Esophagus squamous epithelium (tissue), 5 donors: ENCODE measurements around the gene MC3R. TPM values are rescaled to one million over a fixed set of nuclear protein-coding genes. Genes with fewer than 3 reads are reported as not detected.

ENCODE experiments used
- DNase-seq: peaks from one replicate; lab custom pipeline; 2025; lab: John Stamatoyannopoulos, UW
- H3K27ac ChIP-seq, 4 donors: fragments of 200-600 bp; sonication (generic); one replicate each; pipeline ENCODE4 v1.5.1; 2016 to 2019; ENCODE audit warnings: mild to moderate bottlenecking in 1 of 4
- H3K27me3 ChIP-seq, 4 donors: fragments of 200-600 bp; sonication (generic); 1 replicate in 3 of 4; 2 replicates in 1 of 4; pipeline versions ENCODE4 v1.5.1 to v1.6.0; 2017 to 2021; ENCODE audit warnings: antibody characterized with exemption in 1 of 4
- H3K36me3 ChIP-seq, 3 donors: fragments of 200-600 bp; sonication (generic); one replicate each; pipeline ENCODE4 v1.5.1; 2016 to 2019
- H3K4me1 ChIP-seq, 3 donors: fragments of 200-600 bp; sonication (generic); one replicate each; pipeline ENCODE4 v1.5.1; 2017 to 2019
- H3K4me3 ChIP-seq, 4 donors: fragments of 200-600 bp; sonication (generic); 1 replicate in 3 of 4; 2 replicates in 1 of 4; pipeline ENCODE4 v1.5.1; 2016 to 2019; ENCODE audit warnings: mild to moderate bottlenecking in 2 of 4, moderate library complexity in 1 of 4
- H3K9me3 ChIP-seq, 3 donors: fragments of 200-600 bp; sonication (generic); one replicate each; pipeline ENCODE4 v1.5.1; 2016 to 2019
- POLR2A ChIP-seq, 4 donors: fragments of 450-650 bp; IDR thresholded peaks; one replicate each; pipeline ENCODE4 v1.6.1; 2017; ENCODE audit warnings: antibody characterized with exemption in 4 of 4, mild to moderate bottlenecking in 4 of 4, moderate library complexity in 3 of 4
- WGBS, 2 donors: methylation state at CpG; one replicate each; pipeline ENCODE4 v1.1.5; 2018; 5-methylcytosine and 5-hydroxymethylcytosine counted together
- intact Hi-C: fragments of 100-400 bp; cut with DNase I; formaldehyde crosslinking; loops from one replicate; pipeline ENCODE4 v1.15.0; 2022
- total RNA-seq, 4 donors: library from RNA; depleted of rRNA; stranded (reverse); fragments of >200 nt; gene quantifications; one replicate each; pipeline ENCODE4 v1.1.0, GENCODE V29; 2016
- TF ChIP-seq, protein P1 (sequence below), 6 experiments: fragments of 450-650 bp in 4 of 6; fragments of 200-600 bp in 2 of 6; sonication (generic) in 2 of 6; IDR thresholded peaks; one replicate each; pipeline ENCODE4 v1.5.1; 2016 to 2019; ENCODE audit warnings: antibody characterized with exemption in 6 of 6, mild to moderate bottlenecking in 4 of 6, moderate library complexity in 4 of 6
- donor health status: DM: yes; HTN: yes; CAD: no.

The MC3R gene
- total RNA-seq, 4 donors from 2014 or later = not detected

DNA sequence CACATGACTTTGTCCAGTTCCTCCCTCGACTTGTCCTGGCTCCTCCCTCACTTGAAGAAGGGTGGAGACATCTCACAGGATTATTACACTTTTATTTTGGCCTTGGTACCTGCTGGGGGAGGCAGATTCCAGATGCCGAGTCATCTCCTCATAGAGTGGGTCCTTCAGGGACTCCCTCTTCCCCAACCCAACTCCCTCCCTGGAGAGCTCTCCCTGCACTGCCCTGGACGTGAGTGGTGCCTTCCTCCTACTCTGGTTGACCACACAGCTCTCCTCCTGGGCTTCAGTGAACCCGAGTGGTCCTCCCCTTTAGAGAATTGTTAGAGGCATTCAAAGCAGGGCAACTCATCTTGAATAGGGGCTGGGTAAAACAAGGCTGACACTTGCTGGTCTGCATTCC lies 40.9 kb upstream of the MC3R start:
- H3K4me1 ChIP-seq = peaks cover 0 to 20% (median 0%) of the 10 kb centered on the region in 3 donors
- no peak for DNase-seq
- H3K27ac ChIP-seq = no peak overlapping the region
- no peaks in the 10 kb centered on the region for H3K36me3 ChIP-seq
- H3K27me3 ChIP-seq = no peaks in the 10 kb centered on the region
- H3K4me3 ChIP-seq = no peak overlapping the region
- H3K9me3 ChIP-seq = no peaks in the 10 kb centered on the region
- intact Hi-C loops = no loop called here
- TF ChIP-seq, protein P1, sequence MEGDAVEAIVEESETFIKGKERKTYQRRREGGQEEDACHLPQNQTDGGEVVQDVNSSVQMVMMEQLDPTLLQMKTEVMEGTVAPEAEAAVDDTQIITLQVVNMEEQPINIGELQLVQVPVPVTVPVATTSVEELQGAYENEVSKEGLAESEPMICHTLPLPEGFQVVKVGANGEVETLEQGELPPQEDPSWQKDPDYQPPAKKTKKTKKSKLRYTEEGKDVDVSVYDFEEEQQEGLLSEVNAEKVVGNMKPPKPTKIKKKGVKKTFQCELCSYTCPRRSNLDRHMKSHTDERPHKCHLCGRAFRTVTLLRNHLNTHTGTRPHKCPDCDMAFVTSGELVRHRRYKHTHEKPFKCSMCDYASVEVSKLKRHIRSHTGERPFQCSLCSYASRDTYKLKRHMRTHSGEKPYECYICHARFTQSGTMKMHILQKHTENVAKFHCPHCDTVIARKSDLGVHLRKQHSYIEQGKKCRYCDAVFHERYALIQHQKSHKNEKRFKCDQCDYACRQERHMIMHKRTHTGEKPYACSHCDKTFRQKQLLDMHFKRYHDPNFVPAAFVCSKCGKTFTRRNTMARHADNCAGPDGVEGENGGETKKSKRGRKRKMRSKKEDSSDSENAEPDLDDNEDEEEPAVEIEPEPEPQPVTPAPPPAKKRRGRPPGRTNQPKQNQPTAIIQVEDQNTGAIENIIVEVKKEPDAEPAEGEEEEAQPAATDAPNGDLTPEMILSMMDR (IDR thresholded peaks at IDR 0.05) = no peak
- TF ChIP-seq POLR2A (IDR thresholded peaks at IDR 0.05) = no peak
- WGBS, 2 donors = 26 to 56% methylated on average over 3 to 4 of the region's 4 CpGs

DNA sequence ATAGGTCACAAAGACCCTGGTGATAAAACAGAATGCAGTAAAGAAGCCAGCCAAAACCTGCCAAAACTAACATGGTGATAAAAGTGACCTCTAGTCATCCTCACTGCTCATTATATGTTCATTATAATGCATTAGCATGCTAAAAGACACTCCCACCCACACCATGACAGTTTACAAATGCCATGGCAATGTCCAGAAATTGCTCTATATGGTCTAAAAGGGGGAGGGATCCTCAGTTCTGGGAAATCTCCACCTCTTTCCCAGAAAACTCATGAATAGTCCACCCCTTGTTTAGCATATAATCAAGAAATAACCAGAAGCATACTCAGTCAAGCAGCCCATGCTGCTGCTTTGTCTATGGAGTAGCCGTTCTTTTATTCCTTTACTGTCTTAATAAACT lies 40.4 kb upstream of the MC3R start:
- no peaks in the 10 kb centered on the region for H3K36me3 ChIP-seq
- WGBS, 2 donors = 83 to 87% methylated on average over 1 of the region's 1 CpG
- H3K27me3 ChIP-seq = no peaks in the 10 kb centered on the region
- no peak overlapping the region for H3K4me3 ChIP-seq
- TF ChIP-seq, protein P1 (IDR thresholded peaks at IDR 0.05) = no peak
- TF ChIP-seq POLR2A (IDR thresholded peaks at IDR 0.05) = no peak
- no peaks in the 10 kb centered on the region for H3K9me3 ChIP-seq
- DNase-seq = no peak
- H3K4me1 ChIP-seq = peaks cover 0 to 20% (median 0%) of the 10 kb centered on the region in 3 donors
- intact Hi-C loops = no loop called here
- no peak overlapping the region for H3K27ac ChIP-seq

DNA sequence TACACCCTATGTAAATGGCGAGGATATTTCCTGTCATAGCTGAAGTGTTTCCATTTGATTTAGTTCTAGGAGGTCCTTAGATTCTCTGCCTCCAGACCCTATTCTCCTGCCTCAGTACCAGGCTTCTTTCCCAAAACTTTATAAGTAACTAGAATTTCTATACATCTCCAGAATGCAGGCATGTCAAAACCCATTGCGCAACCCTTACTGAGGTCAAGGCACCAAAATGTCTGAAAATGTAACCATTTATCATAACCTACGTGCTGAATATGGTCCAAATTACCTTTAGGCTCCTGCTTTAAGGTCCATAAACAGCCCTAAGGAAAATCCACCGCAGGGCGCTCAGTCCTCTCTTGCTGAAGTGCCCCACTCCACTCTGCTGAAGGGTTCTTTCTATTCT lies 37.5 kb upstream of the MC3R start:
- no peaks in the 10 kb centered on the region for H3K36me3 ChIP-seq
- TF ChIP-seq, protein P1 (IDR thresholded peaks at IDR 0.05) = no peak
- TF ChIP-seq POLR2A (IDR thresholded peaks at IDR 0.05) = no peak

DNA sequence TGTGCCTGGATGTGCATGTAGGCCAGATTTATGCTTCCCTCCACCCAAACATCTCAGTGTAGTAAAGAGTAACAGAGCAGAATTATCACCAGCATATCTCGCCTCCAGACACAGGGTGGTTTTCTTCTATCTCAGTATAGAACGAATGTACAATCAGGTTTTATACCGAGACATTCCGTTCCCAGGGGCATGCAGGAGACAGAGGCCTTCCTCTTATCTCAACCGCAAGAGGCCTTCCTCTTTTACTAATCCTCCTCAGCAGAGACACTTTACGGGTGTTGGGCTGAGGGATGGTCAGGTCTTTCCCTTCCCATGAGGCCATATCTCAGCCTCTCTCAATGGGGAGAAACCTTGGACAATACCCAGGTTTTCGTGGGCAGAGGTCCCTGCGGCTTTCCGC lies 36.4 kb upstream of the MC3R start:
- Histone ChIP-seq H3K27ac (no peak overlapping the region), H3K36me3 (no peaks in the 10 kb centered on the region), H3K4me1 (peaks cover 0 to 7% (median 0%) of the 10 kb centered on the region in 3 donors), H3K4me3 (no peak overlapping the region), H3K9me3 (no peaks in the 10 kb centered on the region), H3K27me3 (no peaks in the 10 kb centered on the region)
- 69 to 86% methylated on average over 8 to 9 of the region's 9 CpGs for WGBS, 2 donors
- no peak for TF ChIP-seq POLR2A (IDR thresholded peaks at IDR 0.05)
- TF ChIP-seq, protein P1 (IDR thresholded peaks at IDR 0.05) = no peak
- no peak for DNase-seq
- intact Hi-C loops = no loop called here

More for the DNA sequence above, 37.5 kb upstream of the MC3R start:
- Histone ChIP-seq H3K9me3 (no peaks in the 10 kb centered on the region), H3K4me3 (no peak overlapping the region), H3K4me1 (peaks cover 0 to 9% (median 0%) of the 10 kb centered on the region in 3 donors), H3K27me3 (no peaks in the 10 kb centered on the region), H3K27ac (no peak overlapping the region)
- DNase-seq = no peak
- intact Hi-C loops = no loop called here
- 58 to 80% methylated on average over 5 of the region's 5 CpGs for WGBS, 2 donors

DNA sequence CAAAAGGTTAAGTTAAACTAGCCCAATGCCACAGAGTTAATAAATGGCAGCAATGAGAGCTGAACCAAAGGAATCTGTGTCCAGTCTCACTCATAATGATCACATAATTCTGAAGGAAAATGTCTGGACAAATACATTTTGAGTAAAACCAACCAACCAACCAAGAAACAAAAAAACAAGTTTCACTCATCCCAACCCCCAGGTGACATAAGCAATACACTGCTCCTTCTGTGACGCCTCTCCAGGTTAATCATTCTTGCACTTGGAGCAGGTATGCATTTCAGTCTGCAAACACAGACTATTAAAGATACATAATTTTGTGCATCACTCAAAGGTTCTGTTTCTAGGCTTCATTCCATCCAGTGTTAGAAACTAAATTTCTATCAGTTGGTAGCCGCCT lies 35.2 kb upstream of the MC3R start:
- H3K27ac ChIP-seq = no peak overlapping the region
- no peak for DNase-seq
- WGBS, 2 donors = 80 to 89% methylated on average over 2 of the region's 2 CpGs
- H3K36me3 ChIP-seq = no peaks in the 10 kb centered on the region
- no peaks in the 10 kb centered on the region for H3K27me3 ChIP-seq
- TF ChIP-seq POLR2A (IDR thresholded peaks at IDR 0.05) = no peak
- TF ChIP-seq, protein P1 (IDR thresholded peaks at IDR 0.05) = no peak
- intact Hi-C loops = no loop called here
- H3K9me3 ChIP-seq = no peaks in the 10 kb centered on the region
- no peaks in the 10 kb centered on the region for H3K4me1 ChIP-seq
- H3K4me3 ChIP-seq = no peak overlapping the region
